Brain microvascular endothelial cell (primary cell): ENCODE measurements around the gene ZCCHC2.

Experiments
- DNase-seq: peaks from one replicate; pipeline ENCODE4 v3.0.0-alpha.2; 2020
- H3K27ac ChIP-seq: fragments of 250-450 bp; sonication (Bioruptor Pico); 2 replicates; pipeline ENCODE4 v1.5.1; 2020; ENCODE audit warnings: mild to moderate bottlenecking, moderate library complexity
- H3K27me3 ChIP-seq: fragments of 250-450 bp; sonication (Bioruptor Pico); replicated peaks from 2 replicates; pipeline ENCODE4 v1.5.1; 2020; ENCODE audit warnings: mild to moderate bottlenecking
- H3K36me3 ChIP-seq: fragments of 250-450 bp; sonication (Bioruptor Pico); replicated peaks from 2 replicates; pipeline ENCODE4 v1.5.1; 2020; ENCODE audit warnings: mild to moderate bottlenecking
- H3K4me3 ChIP-seq: 2 replicates; pipeline ENCODE4 v1.5.1; 2011; ENCODE audit warnings: low read depth, mild to moderate bottlenecking, control low read depth, low read length, moderate library complexity
- in situ Hi-C: cut with HindIII; loops from 2 replicates; pipeline ENCODE4 v1.10.0; 2017; ENCODE audit warnings: low sequenced_read_pairs, low pct_ligation_motif_present
- TF ChIP-seq, protein P1 (sequence below): IDR thresholded peaks from 2 replicates; pipeline ENCODE4 v1.5.1; 2011; ENCODE audit warnings: low read depth, mild to moderate bottlenecking, moderate library complexity, low read length, control low read depth, inconsistent platforms; ENCODE audit errors: missing control alignments

ZCCHC2 gene

DNA sequence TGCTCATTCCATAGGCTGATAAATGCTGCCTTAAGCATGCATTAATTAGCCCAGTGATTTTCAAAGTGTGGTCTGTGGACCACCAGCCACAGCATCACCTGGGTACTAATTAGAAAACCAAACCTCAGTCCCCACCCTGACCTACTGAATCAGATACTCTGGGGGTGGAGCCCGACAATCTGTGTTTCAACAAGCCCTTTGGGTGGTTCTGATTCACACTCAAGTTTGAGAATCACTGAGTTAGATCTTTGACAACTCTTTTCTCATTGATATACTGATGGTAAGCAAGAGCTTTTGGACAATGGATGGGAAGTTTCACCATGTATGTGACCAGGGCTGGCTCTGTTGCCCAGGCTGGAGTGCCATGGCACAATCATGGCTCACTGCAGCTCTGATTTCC lies 95.9 kb downstream of the ZCCHC2 start:
- in situ Hi-C loops: loop anchor here (25.0 kb wide), 1 partner anchor 344 kb away; no protein-coding TSS in a partner anchor

DNA sequence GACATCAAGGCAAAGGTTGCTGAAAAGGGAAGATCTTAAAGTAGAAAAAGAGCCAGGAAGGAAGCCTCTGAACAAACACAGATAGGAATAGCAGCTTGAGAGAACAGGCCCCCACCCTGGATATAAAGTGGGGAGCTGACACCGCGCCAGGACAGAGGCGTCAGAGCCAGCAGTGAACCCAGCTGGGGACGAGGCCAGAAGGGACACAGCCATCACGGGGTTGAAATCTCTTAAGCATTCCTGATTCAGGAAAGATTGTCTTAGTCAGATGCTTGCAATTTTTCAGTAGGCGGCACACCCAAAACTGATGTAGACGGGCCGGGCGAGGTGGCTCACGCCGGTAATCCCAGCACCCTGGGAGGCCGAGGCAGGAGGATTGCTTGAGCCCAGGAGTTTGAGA lies 98.7 kb downstream of the ZCCHC2 start:
- in situ Hi-C loops: loop anchor here (25.0 kb wide), 1 partner anchor 341 kb away; no protein-coding TSS in a partner anchor
- TF ChIP-seq, protein P1, sequence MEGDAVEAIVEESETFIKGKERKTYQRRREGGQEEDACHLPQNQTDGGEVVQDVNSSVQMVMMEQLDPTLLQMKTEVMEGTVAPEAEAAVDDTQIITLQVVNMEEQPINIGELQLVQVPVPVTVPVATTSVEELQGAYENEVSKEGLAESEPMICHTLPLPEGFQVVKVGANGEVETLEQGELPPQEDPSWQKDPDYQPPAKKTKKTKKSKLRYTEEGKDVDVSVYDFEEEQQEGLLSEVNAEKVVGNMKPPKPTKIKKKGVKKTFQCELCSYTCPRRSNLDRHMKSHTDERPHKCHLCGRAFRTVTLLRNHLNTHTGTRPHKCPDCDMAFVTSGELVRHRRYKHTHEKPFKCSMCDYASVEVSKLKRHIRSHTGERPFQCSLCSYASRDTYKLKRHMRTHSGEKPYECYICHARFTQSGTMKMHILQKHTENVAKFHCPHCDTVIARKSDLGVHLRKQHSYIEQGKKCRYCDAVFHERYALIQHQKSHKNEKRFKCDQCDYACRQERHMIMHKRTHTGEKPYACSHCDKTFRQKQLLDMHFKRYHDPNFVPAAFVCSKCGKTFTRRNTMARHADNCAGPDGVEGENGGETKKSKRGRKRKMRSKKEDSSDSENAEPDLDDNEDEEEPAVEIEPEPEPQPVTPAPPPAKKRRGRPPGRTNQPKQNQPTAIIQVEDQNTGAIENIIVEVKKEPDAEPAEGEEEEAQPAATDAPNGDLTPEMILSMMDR: no peak
- Histone ChIP-seq H3K27ac (no peak overlapping the region), H3K4me3 (no peak overlapping the region), H3K36me3 (no peaks in the 10 kb centered on the region), H3K27me3 (no peaks in the 10 kb centered on the region)
- DNase-seq: peak; percentile 27

More for the DNA sequence above, 95.9 kb downstream of the ZCCHC2 start:
- Histone ChIP-seq H3K27me3 (no peaks in the 10 kb centered on the region), H3K27ac (no peak overlapping the region), H3K36me3 (no peaks in the 10 kb centered on the region), H3K4me3 (no peak overlapping the region)
- no peak for DNase-seq
- TF ChIP-seq, protein P1: no peak

DNA sequence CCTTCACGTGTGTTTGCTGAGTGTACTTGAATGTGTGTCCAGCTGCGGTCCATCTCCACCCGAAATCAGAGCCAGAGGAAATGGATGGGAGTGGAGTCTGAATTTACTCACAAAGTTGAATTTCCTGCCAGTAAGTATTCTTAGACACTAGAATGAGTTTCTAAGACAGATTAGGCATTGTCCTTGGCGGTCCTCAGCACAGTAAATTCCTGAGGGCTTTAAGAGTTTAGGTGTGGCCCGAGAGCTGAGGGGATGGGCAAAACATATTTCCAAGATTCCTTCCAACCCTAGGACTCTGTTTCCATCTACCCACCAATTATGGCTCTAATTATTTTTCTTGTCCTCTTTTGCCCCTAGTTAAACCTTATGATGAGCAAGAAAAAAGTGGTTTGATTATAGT lies 102.2 kb downstream of the ZCCHC2 start:
- H3K4me3 ChIP-seq: no peak overlapping the region
- H3K27ac ChIP-seq: no peak overlapping the region
- TF ChIP-seq, protein P1: no peak
- H3K27me3 ChIP-seq: no peaks in the 10 kb centered on the region
- no peaks in the 10 kb centered on the region for H3K36me3 ChIP-seq
- in situ Hi-C loops: no loop called here
- DNase-seq: no peak
